Measurements from ENCODE around the gene CASP12.

- TF ChIP-seq CTCF (IDR thresholded peaks at IDR 0.05; ENCODE audit: low read length) (no peak), EZH2 (IDR thresholded peaks at IDR 0.05; ENCODE audit: borderline replicate concordance, low read length) (no peak)
Observed at GRCh38 chr11:104841973-104842525, 56.2 kb downstream of the CASP12 start.

All from OCI-LY1 (cell line).